Frontal cortex (tissue), 4 donors: Measurements from ENCODE around the gene PROSER3. TPM values are rescaled to one million over a fixed set of nuclear protein-coding genes. Genes with fewer than 3 reads are reported as not detected.

ENCODE experiments used
- DNase-seq, 2 donors: peaks; one replicate each; pipeline ENCODE4 v3.0.0; 2012; ENCODE audit warnings: low spot score in 2 of 2
- FAIRE-seq: peaks from 2 replicates; lab custom pipeline; 2012; peaks lifted over from hg19 to GRCh38; lab: Jason Lieb, UNC
- total RNA-seq: library from RNA; depleted of rRNA; stranded (reverse); fragments of >200 nt; gene quantifications from one replicate; pipeline ENCODE4 v1.2.3, GENCODE V29; 2014
- donor health status: control.
- donor health status: control.
- donor health status: control.

The PROSER3 gene
- total RNA-seq, 1 donor from 2014 or later, result 3.3 TPM

GRCh38 chr19:35811317-35812219 is 53.6 kb downstream of the PROSER3 start:
- DNase-seq, result no peak
- FAIRE-seq, result no peak

GRCh38 chr19:35812220-35813042 is 54.5 kb downstream of the PROSER3 start, which contains the start of gene PRODH2:
Gene PRODH2, minus strand, starts transcription at chr19:35812845. Its CDS starts 40 bp downstream, at chr19:35812805.
- FAIRE-seq, result no peak

GRCh38 chr19:35813043-35813890 is 55.3 kb downstream of the PROSER3 start:
- FAIRE-seq (no peak), DNase-seq (no peak)

More at GRCh38 chr19:35812220-35813042, 54.5 kb downstream of the PROSER3 start, which contains the start of gene PRODH2:
- DNase-seq, result no peak

GRCh38 chr19:35816262-35816661 is 58.3 kb downstream of the PROSER3 start:
- no peak for DNase-seq

GRCh38 chr19:35816846-35817245 is 58.9 kb downstream of the PROSER3 start:
- no peak for DNase-seq
- FAIRE-seq, result no peak

More at GRCh38 chr19:35816262-35816661, 58.3 kb downstream of the PROSER3 start:
- FAIRE-seq, result no peak

- DNase-seq (no peak), FAIRE-seq (no peak)
These were observed 60.5 kb downstream of the PROSER3 start for GRCh38 chr19:35818445-35818844.

Other genes with a start within 250 kb of the PROSER3 start
- gene DMKN, start 244.5 kb upstream of the PROSER3 start, total RNA-seq, result under 0.01 TPM
- gene SBSN, start 229.9 kb upstream of the PROSER3 start, total RNA-seq, result not detected
- gene GAPDHS, start 224.7 kb upstream of the PROSER3 start, total RNA-seq, result not detected
- gene TMEM147, start 212.6 kb upstream of the PROSER3 start, total RNA-seq, result 50.1 TPM
- not detected for gene ATP4A, start 194.5 kb upstream of the PROSER3 start, total RNA-seq
- gene PMIS2, start 172.0 kb upstream of the PROSER3 start, total RNA-seq, result not detected
- 5.3 TPM for gene HAUS5, start 145.4 kb upstream of the PROSER3 start, total RNA-seq
- gene RBM42, start 129.1 kb upstream of the PROSER3 start, total RNA-seq, result 21.6 TPM
- gene ETV2, start 116.4 kb upstream of the PROSER3 start, total RNA-seq, result 0.82 TPM
- 210 TPM for gene COX6B1, start 109.9 kb upstream of the PROSER3 start, total RNA-seq
- gene UPK1A, start 91.7 kb upstream of the PROSER3 start, total RNA-seq, result not detected
- gene ZBTB32, start 53.6 kb upstream of the PROSER3 start, total RNA-seq, result not detected
- 3.7 TPM for gene KMT2B, start 40.2 kb upstream of the PROSER3 start, total RNA-seq
- gene IGFLR1, start 15.7 kb upstream of the PROSER3 start, total RNA-seq, result 2.9 TPM
- gene U2AF1L4, start 12.8 kb upstream of the PROSER3 start, total RNA-seq, result 9.4 TPM
- gene PSENEN, start 12.5 kb upstream of the PROSER3 start, total RNA-seq, result 5.7 TPM
- gene LIN37, start 9.6 kb upstream of the PROSER3 start, total RNA-seq, result 9.0 TPM
- under 0.01 TPM for gene HSPB6, start 1.1 kb upstream of the PROSER3 start, total RNA-seq
- gene ARHGAP33, start 17.4 kb downstream of the PROSER3 start, total RNA-seq, result 52.6 TPM
- gene PRODH2, start 54.7 kb downstream of the PROSER3 start, total RNA-seq, result not detected
- gene NPHS1, start 94.3 kb downstream of the PROSER3 start, total RNA-seq, result 1.2 TPM
- 0.41 TPM for gene KIRREL2, start 98.7 kb downstream of the PROSER3 start, total RNA-seq
- 214 TPM for gene APLP1, start 110.4 kb downstream of the PROSER3 start, total RNA-seq
- gene NFKBID, start 142.4 kb downstream of the PROSER3 start, total RNA-seq, result 2.4 TPM
- 0.41 TPM for gene HCST, start 144.4 kb downstream of the PROSER3 start, total RNA-seq
- gene TYROBP, start 150.1 kb downstream of the PROSER3 start, total RNA-seq, result 2.9 TPM
- gene LRFN3, start 178.2 kb downstream of the PROSER3 start, total RNA-seq, result 7.7 TPM
- gene SDHAF1, start 237.0 kb downstream of the PROSER3 start, total RNA-seq, result 13.9 TPM